Tibial nerve (tissue), 3 donors: ENCODE data around the gene NETO2.

ENCODE experiments used
- POLR2A ChIP-seq, 2 donors: fragments of 450-650 bp; IDR thresholded peaks; one replicate each; pipeline ENCODE4 v1.6.1; 2017; ENCODE audit warnings: antibody characterized with exemption in 2 of 2, mild to moderate bottlenecking in 2 of 2, moderate library complexity in 2 of 2
- TF ChIP-seq, protein P1 (sequence below), 5 experiments: fragments of 200-600 bp in 3 of 5; fragments of 450-650 bp in 2 of 5; sonication (generic) in 3 of 5; IDR thresholded peaks; one replicate each; pipeline ENCODE4 v1.5.1; 2016 to 2019; ENCODE audit warnings: antibody characterized with exemption in 5 of 5, mild to moderate bottlenecking in 3 of 5, moderate library complexity in 2 of 5

GRCh38 chr16:47045459-47045858, 98.3 kb downstream of the NETO2 start:
- TF ChIP-seq, protein P1, sequence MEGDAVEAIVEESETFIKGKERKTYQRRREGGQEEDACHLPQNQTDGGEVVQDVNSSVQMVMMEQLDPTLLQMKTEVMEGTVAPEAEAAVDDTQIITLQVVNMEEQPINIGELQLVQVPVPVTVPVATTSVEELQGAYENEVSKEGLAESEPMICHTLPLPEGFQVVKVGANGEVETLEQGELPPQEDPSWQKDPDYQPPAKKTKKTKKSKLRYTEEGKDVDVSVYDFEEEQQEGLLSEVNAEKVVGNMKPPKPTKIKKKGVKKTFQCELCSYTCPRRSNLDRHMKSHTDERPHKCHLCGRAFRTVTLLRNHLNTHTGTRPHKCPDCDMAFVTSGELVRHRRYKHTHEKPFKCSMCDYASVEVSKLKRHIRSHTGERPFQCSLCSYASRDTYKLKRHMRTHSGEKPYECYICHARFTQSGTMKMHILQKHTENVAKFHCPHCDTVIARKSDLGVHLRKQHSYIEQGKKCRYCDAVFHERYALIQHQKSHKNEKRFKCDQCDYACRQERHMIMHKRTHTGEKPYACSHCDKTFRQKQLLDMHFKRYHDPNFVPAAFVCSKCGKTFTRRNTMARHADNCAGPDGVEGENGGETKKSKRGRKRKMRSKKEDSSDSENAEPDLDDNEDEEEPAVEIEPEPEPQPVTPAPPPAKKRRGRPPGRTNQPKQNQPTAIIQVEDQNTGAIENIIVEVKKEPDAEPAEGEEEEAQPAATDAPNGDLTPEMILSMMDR (IDR thresholded peaks at IDR 0.05), result no peak
- no peak for TF ChIP-seq POLR2A (IDR thresholded peaks at IDR 0.05)
